Skeletal muscle satellite cell (primary cell): ENCODE results near the gene IL1A. TPM values are rescaled to one million over a fixed set of nuclear protein-coding genes. Genes with fewer than 3 reads are reported as not detected.
"Not testable (repeated sequence)": the region's sequence is repeated elsewhere in the genome, so short reads cannot be mapped to it uniquely, and the experiment has no call there.

Experiments
- H3K27me3 ChIP-seq: 2 replicates; pipeline ENCODE4 v1.7.0; 2013; ENCODE audit warnings: low read length; ENCODE audit not compliant: control insufficient read depth, insufficient read depth
- H3K36me3 ChIP-seq: 2 replicates; pipeline ENCODE4 v1.7.0; 2013; ENCODE audit warnings: mild to moderate bottlenecking, control low read depth, low read length; ENCODE audit not compliant: insufficient read depth
- H3K4me1 ChIP-seq: 2 replicates; pipeline ENCODE4 v1.7.0; 2013; ENCODE audit warnings: low read length; ENCODE audit not compliant: control insufficient read depth, insufficient read depth
- H3K4me2 ChIP-seq: 2 replicates; pipeline ENCODE4 v1.7.0; 2013; ENCODE audit warnings: mild to moderate bottlenecking, low read length
- H3K4me3 ChIP-seq: 2 replicates; pipeline ENCODE4 v1.7.0; 2013; ENCODE audit warnings: low read length
- H3K9ac ChIP-seq: 2 replicates; pipeline ENCODE4 v1.7.0; 2013; ENCODE audit warnings: mild to moderate bottlenecking, low read depth, low read length, moderate library complexity
- H3K9me3 ChIP-seq: replicated peaks from 2 replicates; pipeline ENCODE4 v1.7.0; 2013; ENCODE audit warnings: mild to moderate bottlenecking, control low read depth, low read length
- total RNA-seq: library from RNA; depleted of rRNA; stranded (reverse); fragments of >200 nt; gene quantifications from 2 replicates; pipeline ENCODE4 v1.2.3, GENCODE V29; 2012; rRNA removed

Gene IL1A
- total RNA-seq = not detected in 2 replicates

DNA sequence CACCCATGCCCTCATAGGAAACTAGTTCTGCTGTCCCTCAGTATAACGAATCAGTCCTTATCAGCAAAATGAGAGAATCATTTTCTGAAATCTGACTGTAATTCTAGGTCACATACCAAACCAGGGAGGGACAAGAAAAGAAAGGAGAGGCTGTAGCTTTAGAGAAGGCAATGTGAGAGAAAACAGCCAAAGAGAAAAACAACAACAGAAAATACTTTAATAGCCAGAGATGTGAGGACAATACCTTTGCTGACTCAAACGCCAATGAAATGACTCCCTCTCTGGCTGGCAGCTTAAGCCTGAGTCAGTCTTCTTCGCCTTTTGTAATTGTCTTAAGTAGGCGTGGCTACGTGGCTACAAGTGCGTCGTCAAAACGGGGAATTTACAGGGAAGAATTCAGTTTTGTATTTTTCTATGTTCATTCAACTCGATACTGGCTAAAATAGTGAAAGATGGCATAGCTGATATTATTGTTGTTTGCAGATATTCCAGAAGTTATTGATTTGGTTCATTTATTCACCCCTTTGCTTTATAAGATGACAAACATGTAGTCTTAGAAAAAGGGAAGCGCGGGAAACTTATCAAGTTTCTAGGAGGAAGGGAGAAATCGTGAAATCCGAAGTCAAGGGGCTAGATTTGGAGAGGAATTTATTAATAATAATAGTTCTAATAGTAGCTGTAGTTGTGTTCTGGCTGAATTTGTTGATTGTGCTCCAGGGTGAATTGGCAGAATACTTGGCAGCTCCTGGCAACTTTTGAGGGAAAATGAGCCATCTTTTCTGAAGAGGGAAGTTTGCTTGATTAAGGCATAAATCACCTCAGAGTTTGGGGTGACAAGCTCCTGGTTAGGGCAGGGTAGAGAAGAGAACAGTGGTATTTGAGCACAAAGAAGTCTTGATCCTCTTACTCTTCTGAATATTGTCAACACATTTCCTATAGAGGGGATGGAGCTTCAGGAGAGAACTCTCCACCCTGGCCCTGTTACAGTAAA is at the start of gene IL1A:
Gene IL1A (minus strand): TSS at position 295 of the 991 bp plus-strand sequence. CDS start 723 bp downstream, outside the sequence.
- H3K36me3 ChIP-seq = no peaks in the 10 kb centered on the region
- H3K4me3 ChIP-seq = no peak within 1 kb of the TSS
- peak within 1 kb of the TSS; percentile 51 for H3K4me2 ChIP-seq
- no peaks in the 10 kb centered on the region for H3K9me3 ChIP-seq
- H3K9ac ChIP-seq = no peak within 1 kb of the TSS
- H3K27me3 ChIP-seq = no peaks in the 10 kb centered on the region
- H3K4me1 ChIP-seq = peaks cover 4% of the 10 kb centered on the region

GRCh38 chr2:112833976-112834375 is 49.7 kb upstream of the IL1A start:
- H3K4me3 ChIP-seq = no peak overlapping the region
- no peak overlapping the region for H3K4me2 ChIP-seq
- peaks cover 4% of the 10 kb centered on the region for H3K4me1 ChIP-seq
- no peaks in the 10 kb centered on the region for H3K36me3 ChIP-seq
- H3K9me3 ChIP-seq = no peaks in the 10 kb centered on the region
- H3K27me3 ChIP-seq = peaks cover 24% of the 10 kb centered on the region
- H3K9ac ChIP-seq = no peak overlapping the region

DNA sequence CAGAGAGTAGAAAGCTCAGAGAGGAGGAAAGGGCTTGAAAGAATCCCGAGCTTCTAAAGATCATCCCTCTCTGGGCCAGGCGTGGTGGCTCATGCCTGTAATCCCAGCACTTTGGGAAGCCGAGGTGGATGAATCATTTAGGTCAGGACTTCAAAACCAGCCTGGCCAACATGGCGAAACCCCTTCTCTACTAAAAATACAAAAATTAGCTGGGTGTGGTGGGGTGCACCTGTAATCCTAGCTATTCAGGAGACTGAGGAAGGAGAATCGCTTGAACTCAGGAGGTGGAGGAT is 49.3 kb upstream of the IL1A start:
- H3K4me1 ChIP-seq, H3K4me3 ChIP-seq, H3K9me3 ChIP-seq, H3K9ac ChIP-seq, H3K4me2 ChIP-seq, H3K36me3 ChIP-seq: not testable (repeated sequence)
- H3K27me3 ChIP-seq = peaks cover 23% of the 10 kb centered on the region

DNA sequence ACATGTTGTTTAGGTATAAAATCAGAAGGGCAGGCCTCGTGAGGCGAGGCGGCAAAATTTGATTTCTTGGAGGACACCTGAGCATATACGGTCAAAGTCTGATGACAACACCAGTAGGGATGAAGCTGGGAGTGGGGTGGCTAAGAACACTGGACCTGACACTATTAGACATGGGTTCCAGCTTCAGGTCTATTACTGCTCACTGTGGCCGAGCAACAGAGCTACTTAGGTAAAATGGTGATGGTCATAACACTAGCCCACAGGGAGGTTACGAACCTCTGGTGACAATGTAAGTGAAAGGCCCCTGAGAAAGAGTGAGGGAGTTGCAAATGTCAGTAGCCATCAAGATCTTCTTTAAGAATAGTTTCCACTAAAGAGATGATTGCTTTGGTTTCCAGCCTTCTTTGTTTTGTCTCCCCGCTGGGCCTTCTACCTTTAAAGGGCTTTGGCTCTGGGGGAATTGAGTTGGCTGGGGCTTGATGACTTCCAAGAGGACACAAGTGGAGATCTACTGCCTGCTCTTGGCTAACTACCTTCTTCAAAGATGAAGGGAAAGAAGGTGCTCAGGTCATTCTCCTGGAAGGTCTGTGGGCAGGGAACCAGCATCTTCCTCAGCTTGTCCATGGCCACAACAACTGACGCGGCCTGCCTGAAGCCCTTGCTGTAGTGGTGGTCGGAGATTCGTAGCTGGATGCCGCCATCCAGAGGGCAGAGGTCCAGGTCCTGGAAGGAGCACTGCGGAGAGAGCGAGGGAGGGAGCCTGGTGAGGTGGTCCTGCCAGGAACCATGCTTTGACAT is 48.7 kb upstream of the IL1A start:
- H3K4me2 ChIP-seq = no peak overlapping the region
- peaks cover 18% of the 10 kb centered on the region for H3K27me3 ChIP-seq
- H3K9ac ChIP-seq = no peak overlapping the region
- H3K4me1 ChIP-seq = peaks cover 4% of the 10 kb centered on the region
- H3K36me3 ChIP-seq = no peaks in the 10 kb centered on the region
- H3K9me3 ChIP-seq = no peaks in the 10 kb centered on the region
- no peak overlapping the region for H3K4me3 ChIP-seq

DNA sequence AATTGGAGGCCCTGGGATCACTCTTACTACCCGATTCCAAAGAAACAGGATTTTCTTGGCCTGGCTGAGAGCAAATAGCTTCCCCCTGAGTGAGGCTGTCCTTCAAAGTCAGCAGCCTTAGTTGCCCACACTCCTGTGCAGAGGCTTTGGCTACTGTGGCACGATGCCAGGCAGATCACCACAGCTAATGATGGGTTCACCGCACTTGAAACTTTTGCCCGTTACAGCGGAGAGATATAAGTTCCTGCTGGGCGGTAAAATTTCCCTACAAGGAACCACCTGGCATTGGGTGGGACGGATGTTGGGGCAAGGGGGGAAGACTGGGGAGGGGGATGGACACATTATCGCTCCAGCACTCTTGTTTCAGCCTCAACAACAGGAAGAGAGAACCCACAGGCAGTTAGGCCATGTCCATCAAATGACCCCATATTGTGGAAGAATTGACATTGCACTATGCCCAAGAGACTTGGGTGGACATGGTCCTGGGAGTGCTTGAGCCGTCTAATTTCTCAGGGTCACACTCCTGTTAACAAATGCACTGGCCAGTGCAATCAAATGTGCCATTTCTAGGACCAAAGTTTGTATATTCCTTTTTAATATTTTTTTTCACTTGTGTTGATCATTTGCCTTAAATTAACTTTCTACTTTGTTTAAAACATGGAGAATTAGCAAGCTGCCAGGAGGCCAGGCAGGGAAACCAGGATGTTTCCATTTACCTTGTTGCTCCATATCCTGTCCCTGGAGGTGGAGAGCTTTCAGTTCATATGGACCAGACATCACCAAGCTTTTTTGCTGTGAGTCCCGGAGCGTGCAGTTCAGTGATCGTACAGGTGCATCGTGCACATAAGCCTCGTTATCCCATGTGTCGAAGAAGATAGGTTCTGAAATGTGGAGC is 47.9 kb upstream of the IL1A start:
- Histone ChIP-seq H3K36me3 (no peaks in the 10 kb centered on the region), H3K4me1 (peaks cover 4% of the 10 kb centered on the region), H3K9ac (no peak overlapping the region), H3K4me3 (no peak overlapping the region), H3K4me2 (no peak overlapping the region), H3K27me3 (peaks cover 14% of the 10 kb centered on the region), H3K9me3 (no peaks in the 10 kb centered on the region)

GRCh38 chr2:112831513-112831845 is 47.2 kb upstream of the IL1A start:
- H3K36me3 ChIP-seq = no peaks in the 10 kb centered on the region
- H3K4me1 ChIP-seq = peaks cover 2% of the 10 kb centered on the region
- H3K27me3 ChIP-seq = peaks cover 12% of the 10 kb centered on the region
- H3K4me3 ChIP-seq = no peak overlapping the region
- no peak overlapping the region for H3K4me2 ChIP-seq
- H3K9ac ChIP-seq = no peak overlapping the region
- no peaks in the 10 kb centered on the region for H3K9me3 ChIP-seq

DNA sequence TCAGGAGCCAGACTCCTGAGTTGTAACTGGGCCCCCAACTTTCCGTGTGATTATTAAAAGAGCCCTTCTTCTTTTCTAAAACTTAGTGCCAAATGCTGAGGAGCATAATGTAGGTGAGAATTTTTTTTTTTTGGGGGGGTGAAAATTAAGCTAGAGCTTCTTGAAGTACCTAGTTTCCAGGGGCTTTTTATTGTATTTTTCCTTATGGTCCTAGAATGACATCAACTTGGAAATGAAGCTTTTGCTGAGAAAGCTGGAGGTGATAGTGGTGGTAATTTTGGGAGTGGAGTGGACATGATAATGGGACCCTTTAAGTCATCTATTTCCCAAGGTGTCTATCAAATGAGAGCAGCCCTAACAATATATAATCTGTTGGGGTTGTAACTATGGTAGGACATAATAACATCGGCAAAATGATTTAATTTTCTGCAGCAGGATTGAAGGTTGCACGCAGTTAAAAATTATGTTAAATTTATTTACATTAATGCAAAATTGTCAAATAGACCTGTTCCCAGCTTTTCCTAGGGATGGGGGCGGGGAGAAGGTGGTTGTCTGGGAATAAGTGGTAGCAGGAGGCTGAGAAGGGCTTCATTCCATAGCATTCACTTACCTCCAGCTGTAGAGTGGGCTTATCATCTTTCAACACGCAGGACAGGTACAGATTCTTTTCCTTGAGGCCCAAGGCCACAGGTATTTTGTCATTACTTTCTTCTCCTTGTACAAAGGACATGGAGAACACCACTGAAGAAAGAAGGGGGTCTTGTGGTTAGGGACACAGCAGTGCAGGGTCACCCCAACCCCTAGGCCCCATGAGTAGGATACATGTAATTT is 46.6 kb upstream of the IL1A start:
- peaks cover 6% of the 10 kb centered on the region for H3K27me3 ChIP-seq
- H3K9ac ChIP-seq = no peak overlapping the region
- H3K4me3 ChIP-seq = no peak overlapping the region
- H3K36me3 ChIP-seq = no peaks in the 10 kb centered on the region
- no peak overlapping the region for H3K4me2 ChIP-seq
- H3K9me3 ChIP-seq = no peaks in the 10 kb centered on the region
- no peaks in the 10 kb centered on the region for H3K4me1 ChIP-seq

DNA sequence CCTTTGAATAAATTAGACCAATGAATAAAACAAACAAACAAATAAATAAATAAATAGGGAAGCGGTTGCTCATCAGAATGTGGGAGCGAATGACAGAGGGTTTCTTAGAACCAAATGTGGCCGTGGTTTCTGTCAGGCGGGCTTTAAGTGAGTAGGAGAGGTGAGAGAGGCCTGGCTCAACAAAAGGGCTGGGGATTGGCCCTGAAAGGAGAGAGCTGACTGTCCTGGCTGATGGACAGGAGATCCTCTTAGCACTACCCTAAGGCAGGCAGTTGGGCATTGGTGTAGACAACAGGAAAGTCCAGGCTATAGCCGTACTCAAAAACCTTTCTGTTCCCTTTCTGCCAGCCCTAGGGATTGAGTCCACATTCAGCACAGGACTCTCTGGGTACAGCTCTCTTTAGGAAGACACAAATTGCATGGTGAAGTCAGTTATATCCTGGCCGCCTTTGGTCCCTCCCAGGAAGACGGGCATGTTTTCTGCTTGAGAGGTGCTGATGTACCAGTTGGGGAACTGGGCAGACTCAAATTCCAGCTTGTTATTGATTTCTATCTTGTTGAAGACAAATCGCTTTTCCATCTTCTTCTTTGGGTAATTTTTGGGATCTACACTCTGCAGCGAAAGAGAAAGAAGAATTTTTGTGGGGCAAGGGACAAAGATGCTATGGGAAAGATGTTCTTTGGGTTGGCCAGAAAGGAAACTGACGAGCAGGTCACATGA is 45.8 kb upstream of the IL1A start:
- no peak overlapping the region for H3K9ac ChIP-seq
- peaks cover 3% of the 10 kb centered on the region for H3K27me3 ChIP-seq
- no peak overlapping the region for H3K4me2 ChIP-seq
- H3K4me3 ChIP-seq = no peak overlapping the region
- no peaks in the 10 kb centered on the region for H3K4me1 ChIP-seq
- no peaks in the 10 kb centered on the region for H3K36me3 ChIP-seq
- H3K9me3 ChIP-seq = no peaks in the 10 kb centered on the region

DNA sequence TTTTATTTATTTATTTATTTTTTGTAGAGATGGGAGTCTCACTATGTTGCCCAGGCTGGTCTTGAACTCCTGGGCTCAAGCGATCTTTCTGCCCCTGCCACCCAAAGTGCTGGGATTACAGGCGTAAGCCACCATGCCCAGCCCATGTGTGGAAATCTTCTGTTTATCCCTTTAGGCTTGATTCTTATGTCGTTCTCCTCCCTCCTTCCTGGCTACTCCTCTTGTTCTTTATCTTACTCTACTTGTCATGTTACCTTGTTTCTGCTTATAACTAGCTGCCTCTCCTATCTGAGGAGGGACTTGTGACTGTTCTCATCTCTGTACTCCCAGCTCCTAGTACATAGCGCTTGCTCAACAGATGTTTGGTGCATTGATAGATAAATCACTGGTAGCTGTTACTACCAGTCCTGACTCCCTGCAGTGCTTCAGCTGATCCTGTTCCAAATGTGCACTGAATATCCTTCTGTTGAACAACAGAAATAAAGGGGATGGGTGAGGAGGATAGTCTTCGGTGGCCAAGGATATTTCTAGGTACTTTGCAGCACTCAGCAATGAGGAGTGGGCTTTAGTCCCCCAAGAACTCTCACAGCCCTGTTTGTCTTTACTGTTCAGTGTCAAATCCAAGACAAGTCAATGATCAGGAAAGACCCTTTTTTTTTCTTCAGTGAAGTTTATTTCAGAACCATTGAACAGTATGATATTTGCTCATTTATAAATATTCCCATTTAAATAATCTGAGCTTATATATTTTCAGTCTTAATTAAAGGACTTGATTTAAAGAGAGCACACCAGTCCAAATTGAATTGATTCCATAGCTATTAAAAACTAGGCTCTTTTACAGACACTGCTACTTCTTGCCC is 45.0 kb upstream of the IL1A start:
- Histone ChIP-seq H3K27me3 (peaks cover 3% of the 10 kb centered on the region), H3K36me3 (no peaks in the 10 kb centered on the region), H3K9ac (no peak overlapping the region), H3K9me3 (no peaks in the 10 kb centered on the region), H3K4me2 (no peak overlapping the region), H3K4me1 (no peaks in the 10 kb centered on the region), H3K4me3 (no peak overlapping the region)
